MM.1S (cell line): Measurements from ENCODE around the gene MSL1.

Experiments used
- DNase-seq: peaks from one replicate; pipeline ENCODE4 v3.0.0-alpha.2; 2015
- H2AFZ ChIP-seq: fragments of 300-600 bp; sonication (generic); 2 replicates; pipeline ENCODE4 v1.6.0; 2016; ENCODE audit warnings: antibody characterized with exemption, low read length
- H3F3A ChIP-seq: fragments of 300-600 bp; sonication (generic); 2 replicates; pipeline ENCODE4 v1.6.1; 2016; ENCODE audit warnings: mild to moderate bottlenecking, antibody characterized with exemption, low read length, moderate library complexity, mixed read lengths; ENCODE audit not compliant: insufficient read depth
- H3K27ac ChIP-seq: fragments of 300-600 bp; sonication (generic); 2 replicates; pipeline ENCODE4 v1.5.1; 2016; ENCODE audit warnings: mild to moderate bottlenecking, low read length
- H3K27me3 ChIP-seq: fragments of 300-600 bp; sonication (generic); replicated peaks from 2 replicates; pipeline ENCODE4 v1.6.0; 2016; ENCODE audit warnings: low read length; ENCODE audit not compliant: insufficient read depth
- H3K36me3 ChIP-seq: fragments of 300-600 bp; sonication (generic); replicated peaks from 2 replicates; pipeline ENCODE4 v1.6.1; 2016; ENCODE audit warnings: mild to moderate bottlenecking, low read length, mixed read lengths; ENCODE audit not compliant: insufficient read depth
- H3K4me1 ChIP-seq: fragments of 300-600 bp; sonication (generic); 2 replicates; pipeline ENCODE4 v1.6.1; 2016; ENCODE audit warnings: low read length, mixed read lengths
- H3K4me2 ChIP-seq: fragments of 300-600 bp; sonication (generic); 2 replicates; pipeline ENCODE4 v1.6.0; 2016; ENCODE audit warnings: low read depth, low read length
- H3K4me3 ChIP-seq: fragments of 300-600 bp; sonication (generic); 2 replicates; pipeline ENCODE4 v1.5.1; 2016; ENCODE audit warnings: low read length, mixed read lengths
- H3K79me2 ChIP-seq: fragments of 300-600 bp; sonication (generic); 2 replicates; pipeline ENCODE4 v1.6.1; 2016; ENCODE audit warnings: mixed run types, low read length, mixed read lengths
- H3K9ac ChIP-seq: fragments of 300-600 bp; sonication (generic); 2 replicates; pipeline ENCODE4 v1.6.1; 2016; ENCODE audit warnings: low read length, mixed read lengths
- H3K9me2 ChIP-seq: fragments of 300-600 bp; sonication (generic); replicated peaks from 2 replicates; pipeline ENCODE4 v1.6.1; 2016; ENCODE audit warnings: mild to moderate bottlenecking, low read length, mixed read lengths; ENCODE audit not compliant: insufficient read depth
- H3K9me3 ChIP-seq: fragments of 300-600 bp; sonication (generic); replicated peaks from 2 replicates; pipeline ENCODE4 v1.6.1; 2016; ENCODE audit warnings: mild to moderate bottlenecking, low read length, mixed read lengths; ENCODE audit not compliant: insufficient read depth
- H4K20me1 ChIP-seq: fragments of 300-600 bp; sonication (generic); 2 replicates; pipeline ENCODE4 v1.6.1; 2016; ENCODE audit warnings: mild to moderate bottlenecking, low read length, moderate library complexity, mixed read lengths; ENCODE audit not compliant: insufficient read depth
- CTCF ChIP-seq: fragments of 300-600 bp; sonication (generic); IDR thresholded peaks from 2 replicates; pipeline ENCODE4 v1.5.1; 2016; ENCODE audit warnings: antibody characterized with exemption, low read length, mixed read lengths
- EZH2 ChIP-seq: fragments of 300-600 bp; sonication (generic); optimal IDR thresholded peaks from 2 replicates; pipeline ENCODE3; 2017; ENCODE audit warnings: low read depth, mild to moderate bottlenecking, antibody characterized with exemption, low read length, mixed read lengths
- EZH2phosphoT487 ChIP-seq: fragments of 300-600 bp; sonication (generic); IDR thresholded peaks from 2 replicates; pipeline ENCODE4 v1.6.1; 2018; ENCODE audit warnings: antibody characterized with exemption, low read length

The MSL1 gene

GRCh38 chr17:40153603-40154236 lies 31.9 kb downstream of the MSL1 start:
- no peaks in the 10 kb centered on the region for H3K4me1 ChIP-seq
- DNase-seq: no peak
- no peaks in the 10 kb centered on the region for H3K27me3 ChIP-seq
- H3F3A ChIP-seq: no peaks in the 10 kb centered on the region
- H4K20me1 ChIP-seq: no peaks in the 10 kb centered on the region
- H3K9me2 ChIP-seq: no peaks in the 10 kb centered on the region
- no peak overlapping the region for H3K9ac ChIP-seq
- no peak overlapping the region for H3K4me3 ChIP-seq
- peaks cover 7% of the 10 kb centered on the region; the same call in 1 of the 2 replicates for H3K36me3 ChIP-seq
- H2AFZ ChIP-seq: no peak overlapping the region
- no peak overlapping the region for H3K4me2 ChIP-seq
- no peak overlapping the region for H3K27ac ChIP-seq
- H3K9me3 ChIP-seq: no peaks in the 10 kb centered on the region
- TF ChIP-seq CTCF (no peak), EZH2phosphoT487 (no peak)
- peaks cover 82% of the 10 kb centered on the region for H3K79me2 ChIP-seq

- Histone ChIP-seq H3K9me2 (no peaks in the 10 kb centered on the region), H3K4me1 (no peaks in the 10 kb centered on the region), H3F3A (no peaks in the 10 kb centered on the region), H3K9me3 (no peaks in the 10 kb centered on the region), H3K9ac (no peak overlapping the region), H4K20me1 (no peaks in the 10 kb centered on the region), H3K27me3 (no peaks in the 10 kb centered on the region), H2AFZ (no peak overlapping the region), H3K4me3 (no peak overlapping the region), H3K79me2 (peaks cover 64% of the 10 kb centered on the region), H3K36me3 (peaks cover 6% of the 10 kb centered on the region), H3K27ac (no peak overlapping the region), H3K4me2 (no peak overlapping the region)
- TF ChIP-seq CTCF (no peak), EZH2phosphoT487 (no peak)
- DNase-seq: no peak
These were observed 36.2 kb downstream of the MSL1 start for GRCh38 chr17:40157973-40158372.

- Histone ChIP-seq H3K9ac (no peak overlapping the region), H3K79me2 (peaks cover 60% of the 10 kb centered on the region), H3K9me3 (no peaks in the 10 kb centered on the region), H3K4me1 (no peaks in the 10 kb centered on the region), H3K36me3 (peaks cover 9% of the 10 kb centered on the region), H3K27me3 (no peaks in the 10 kb centered on the region), H3K4me3 (no peak overlapping the region), H3F3A (no peaks in the 10 kb centered on the region), H3K27ac (no peak overlapping the region), H3K4me2 (no peak overlapping the region), H4K20me1 (no peaks in the 10 kb centered on the region), H3K9me2 (no peaks in the 10 kb centered on the region), H2AFZ (no peak overlapping the region)
- TF ChIP-seq CTCF: no peak
- no peak for TF ChIP-seq EZH2
- TF ChIP-seq EZH2phosphoT487: no peak
- DNase-seq: no peak
These were observed 36.8 kb downstream of the MSL1 start for GRCh38 chr17:40158438-40159013.
